ENCODE data around the gene FYN.

FYN gene

GRCh38 chr6:111796310-111796918 lies 76.8 kb downstream of the FYN start (continued):
- TF ChIP-seq PRDM10 (tag by site-specific recombination; IDR thresholded peaks at IDR 0.05): peak; percentile 88
- TF ChIP-seq IKZF3 (tag by site-specific recombination; IDR thresholded peaks at IDR 0.05): no peak

- TF ChIP-seq ZNF664 (tag by site-specific recombination; IDR thresholded peaks at IDR 0.05) (0 out of 2 replicates have a peak, but pooled peaks have one; percentile 25), ZBTB10 (tag by site-specific recombination; IDR thresholded peaks at IDR 0.05) (no peak), ZNF10 (tag by site-specific recombination; IDR thresholded peaks at IDR 0.05) (peak; percentile 57; the same call in 1 of the 2 replicates)
- ChIA-PET CTCF (interaction anchor here (0.9 to 1.9 kb wide), 2 partner anchors 86 to 249 kb away, joined by 4 to 6 read pairs; no protein-coding TSS in a partner anchor), POLR2A (no interaction called here)
- H3K36me3 ChIP-seq (ENCODE audit: control insufficient read depth in 2 of 2, insufficient read depth in 1 of 2, low read length in 2 of 2): no peaks in the 10 kb centered on the region
- H3K4me1 ChIP-seq (ENCODE audit: control insufficient read depth, insufficient read depth, low read length): peaks cover 7% of the 10 kb centered on the region; the same call in 1 of the 2 replicates
- H3K9me3 ChIP-seq (ENCODE audit: control insufficient read depth, insufficient read depth, low read depth, low read length): no peaks in the 10 kb centered on the region
- H3K4me3 ChIP-seq (ENCODE audit: low read depth, low read length): no peak overlapping the region
- no peak overlapping the region; the same call in 1 of the 2 replicates for H3K27ac ChIP-seq (ENCODE audit: extremely low read depth, low read depth, low read length)
Observed at GRCh38 chr6:111795558-111795957, 77.7 kb downstream of the FYN start.

GRCh38 chr6:111794727-111795452 lies 78.4 kb downstream of the FYN start:
- no peaks in the 10 kb centered on the region for H3K9me3 ChIP-seq (ENCODE audit: control insufficient read depth, insufficient read depth, low read depth, low read length)
- ChIA-PET CTCF (interaction anchor here (0.9 to 1.9 kb wide), 2 partner anchors 85 to 250 kb away, joined by 4 to 6 read pairs; no protein-coding TSS in a partner anchor), POLR2A (interaction anchor here (0.6 kb wide), 1 partner anchor 920 kb away, joined by 5 read pairs; no protein-coding TSS in a partner anchor)
- no peak overlapping the region for H3K4me3 ChIP-seq (ENCODE audit: low read depth, low read length)
- H3K36me3 ChIP-seq (ENCODE audit: control insufficient read depth in 2 of 2, insufficient read depth in 1 of 2, low read length in 2 of 2): no peaks in the 10 kb centered on the region
- peaks cover 7% of the 10 kb centered on the region; the same call in 1 of the 2 replicates for H3K4me1 ChIP-seq (ENCODE audit: control insufficient read depth, insufficient read depth, low read length)
- peak overlapping the region; percentile 18; the same call in 1 of the 2 replicates for H3K27ac ChIP-seq (ENCODE audit: extremely low read depth, low read depth, low read length)
- TF ChIP-seq PBX3 (CRISPR knock-in tag; IDR thresholded peaks at IDR 0.05) (no peak), ZNF350 (tag by site-specific recombination; IDR thresholded peaks at IDR 0.05) (no peak), TRIM28 (IDR thresholded peaks at IDR 0.05; ENCODE audit: borderline replicate concordance, low read length) (peak; percentile 63; the same call in 1 of the 2 replicates), ZSCAN23 (tag by site-specific recombination; IDR thresholded peaks at IDR 0.05) (no peak), ZNF366 (tag by site-specific recombination; conservative IDR thresholded peaks at IDR 0.05) (no peak), ZNF362 (tag by site-specific recombination; IDR thresholded peaks at IDR 0.05) (no peak), ZIC2 (tag by site-specific recombination; IDR thresholded peaks at IDR 0.05) (no peak)

Data from HEK293 (cell line).